ENCODE data around the gene PVR.

Gene PVR

DNA sequence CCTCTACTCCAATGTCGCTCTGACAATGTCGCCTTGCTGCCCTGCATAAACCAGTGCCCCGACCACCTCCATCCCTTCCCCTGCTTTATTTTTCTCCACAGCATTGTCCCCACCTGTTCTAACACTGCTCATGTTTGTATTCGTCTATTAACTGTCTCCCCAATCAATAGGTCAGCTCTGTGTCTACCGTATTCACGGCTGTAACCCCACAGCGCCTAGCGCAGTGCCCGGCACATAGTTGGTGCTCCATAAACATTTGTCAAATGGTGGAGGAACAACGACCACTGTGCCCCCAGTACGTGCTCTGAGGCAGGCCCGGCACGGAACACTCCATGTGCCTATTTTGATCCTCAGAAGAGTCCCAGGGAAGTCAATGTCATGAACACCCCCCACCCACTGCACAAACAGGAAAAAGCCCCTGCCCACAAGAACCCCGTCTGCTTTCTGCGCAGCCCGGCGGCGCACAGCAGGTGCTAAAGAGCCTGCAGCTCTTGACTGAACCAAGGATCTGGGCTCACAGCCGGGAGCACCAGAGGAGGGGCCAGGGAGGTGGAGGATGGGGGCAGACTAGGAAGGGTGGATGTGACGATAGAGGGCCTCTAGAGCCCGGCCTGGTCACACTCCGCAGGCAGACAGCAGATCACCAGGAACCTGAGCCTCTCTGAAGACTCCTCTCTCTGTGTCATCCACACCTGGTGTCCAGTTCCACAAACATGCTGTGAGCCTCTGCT lies 53.4 kb downstream of the PVR start:
- TF ChIP-seq, protein P1, sequence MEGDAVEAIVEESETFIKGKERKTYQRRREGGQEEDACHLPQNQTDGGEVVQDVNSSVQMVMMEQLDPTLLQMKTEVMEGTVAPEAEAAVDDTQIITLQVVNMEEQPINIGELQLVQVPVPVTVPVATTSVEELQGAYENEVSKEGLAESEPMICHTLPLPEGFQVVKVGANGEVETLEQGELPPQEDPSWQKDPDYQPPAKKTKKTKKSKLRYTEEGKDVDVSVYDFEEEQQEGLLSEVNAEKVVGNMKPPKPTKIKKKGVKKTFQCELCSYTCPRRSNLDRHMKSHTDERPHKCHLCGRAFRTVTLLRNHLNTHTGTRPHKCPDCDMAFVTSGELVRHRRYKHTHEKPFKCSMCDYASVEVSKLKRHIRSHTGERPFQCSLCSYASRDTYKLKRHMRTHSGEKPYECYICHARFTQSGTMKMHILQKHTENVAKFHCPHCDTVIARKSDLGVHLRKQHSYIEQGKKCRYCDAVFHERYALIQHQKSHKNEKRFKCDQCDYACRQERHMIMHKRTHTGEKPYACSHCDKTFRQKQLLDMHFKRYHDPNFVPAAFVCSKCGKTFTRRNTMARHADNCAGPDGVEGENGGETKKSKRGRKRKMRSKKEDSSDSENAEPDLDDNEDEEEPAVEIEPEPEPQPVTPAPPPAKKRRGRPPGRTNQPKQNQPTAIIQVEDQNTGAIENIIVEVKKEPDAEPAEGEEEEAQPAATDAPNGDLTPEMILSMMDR (IDR thresholded peaks at IDR 0.05) = no peak

DNA sequence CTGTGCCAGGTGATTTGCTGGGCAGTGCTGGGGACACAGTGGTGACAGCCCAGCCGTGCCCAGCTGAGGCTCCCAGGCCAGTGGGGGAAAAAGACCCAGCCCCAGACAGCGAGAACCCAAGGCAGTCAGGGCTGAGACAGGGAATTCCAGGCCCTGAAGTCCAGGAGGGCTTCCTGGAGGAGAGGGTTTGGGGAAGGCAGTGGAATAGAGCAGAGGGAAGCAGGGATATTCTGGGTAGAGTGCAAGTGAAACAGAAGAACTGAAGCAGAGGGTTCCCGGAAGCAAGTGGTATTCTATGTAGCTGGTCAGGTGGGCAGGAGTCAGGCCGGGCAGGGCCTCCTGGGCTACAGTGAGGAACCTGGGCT lies 53.9 kb downstream of the PVR start:
- TF ChIP-seq, protein P1 (IDR thresholded peaks at IDR 0.05) = no peak

DNA sequence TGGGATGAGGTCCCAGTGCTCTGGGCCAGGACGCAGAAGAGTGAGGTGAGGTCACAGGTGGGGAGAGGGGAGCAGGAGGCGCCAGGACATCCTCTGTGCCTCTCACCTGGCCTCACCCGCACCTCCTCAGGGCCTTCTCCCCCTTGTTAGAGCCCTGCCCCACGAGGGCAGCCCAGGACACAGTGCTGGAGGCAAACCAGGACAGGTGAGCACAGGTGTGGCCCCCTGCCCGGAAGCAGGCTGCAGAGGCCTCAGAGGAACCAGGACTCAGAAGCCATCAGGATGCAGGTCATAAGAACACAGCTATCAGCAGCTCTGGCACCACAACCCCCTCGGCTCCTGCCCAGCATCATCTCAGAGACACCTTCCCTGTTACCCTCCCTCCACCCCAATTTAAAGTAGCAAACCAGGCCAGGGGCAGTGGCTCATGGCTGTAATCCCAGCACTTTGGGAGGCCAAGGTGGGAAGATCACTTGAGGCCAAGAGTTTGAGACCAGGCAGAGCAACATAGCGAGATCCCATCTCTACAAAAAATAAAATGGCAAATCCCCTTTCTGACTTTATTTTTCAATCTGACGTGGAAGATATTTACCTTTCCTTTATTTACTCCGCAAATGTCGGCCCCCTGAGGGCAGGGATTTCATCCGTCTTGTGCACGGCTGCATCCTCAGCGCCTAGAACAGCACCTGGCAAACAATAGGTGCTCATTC lies 54.9 kb downstream of the PVR start, which contains the start of gene CEACAM16:
Gene CEACAM16 (plus strand): TSS at position 660 of the 710 bp plus-strand sequence. CDS start 2,306 bp downstream, outside the sequence.
- TF ChIP-seq, protein P1 (IDR thresholded peaks at IDR 0.05) = no peak

DNA sequence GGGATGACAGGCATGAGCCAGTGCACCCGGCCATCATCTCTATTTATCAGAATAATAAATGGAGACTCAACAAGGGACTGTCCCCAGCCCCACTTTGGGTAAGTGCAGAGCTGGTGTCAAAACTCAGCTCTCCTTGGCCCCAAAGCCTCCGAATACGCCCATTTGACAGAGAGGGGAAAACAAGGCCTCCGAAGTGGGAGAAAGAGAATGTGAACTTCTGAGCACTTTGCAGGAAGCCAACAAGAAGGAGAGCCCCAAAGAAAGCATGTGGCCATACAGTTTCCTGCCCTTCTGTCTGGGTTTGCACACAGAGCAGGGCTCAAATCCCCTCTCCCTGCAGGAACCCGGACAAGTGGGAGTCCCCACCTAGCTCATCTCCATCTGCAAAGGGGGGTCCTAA lies 56.8 kb downstream of the PVR start:
- TF ChIP-seq, protein P1 (IDR thresholded peaks at IDR 0.05) = no peak

DNA sequence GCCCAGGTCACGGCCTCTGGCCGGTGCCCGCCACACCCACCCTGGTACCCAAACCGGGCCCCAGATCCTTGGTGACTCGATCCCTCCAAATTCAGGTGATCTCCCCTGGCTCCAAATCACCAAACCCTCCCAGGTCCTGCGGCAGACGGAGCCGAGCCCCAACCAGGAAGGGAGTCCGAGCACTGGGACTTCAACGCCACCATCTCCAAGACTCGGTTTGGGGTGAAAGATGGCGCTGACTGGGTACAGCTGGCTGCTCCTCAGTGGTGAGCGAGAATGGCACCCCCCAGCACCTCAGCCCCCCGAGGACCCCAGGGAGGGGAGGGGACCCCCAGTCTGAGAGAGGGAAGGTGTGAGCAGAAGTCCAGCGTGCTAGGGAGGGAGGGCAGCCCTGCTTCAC lies 57.5 kb downstream of the PVR start:
- TF ChIP-seq, protein P1 (IDR thresholded peaks at IDR 0.05) = no peak

DNA sequence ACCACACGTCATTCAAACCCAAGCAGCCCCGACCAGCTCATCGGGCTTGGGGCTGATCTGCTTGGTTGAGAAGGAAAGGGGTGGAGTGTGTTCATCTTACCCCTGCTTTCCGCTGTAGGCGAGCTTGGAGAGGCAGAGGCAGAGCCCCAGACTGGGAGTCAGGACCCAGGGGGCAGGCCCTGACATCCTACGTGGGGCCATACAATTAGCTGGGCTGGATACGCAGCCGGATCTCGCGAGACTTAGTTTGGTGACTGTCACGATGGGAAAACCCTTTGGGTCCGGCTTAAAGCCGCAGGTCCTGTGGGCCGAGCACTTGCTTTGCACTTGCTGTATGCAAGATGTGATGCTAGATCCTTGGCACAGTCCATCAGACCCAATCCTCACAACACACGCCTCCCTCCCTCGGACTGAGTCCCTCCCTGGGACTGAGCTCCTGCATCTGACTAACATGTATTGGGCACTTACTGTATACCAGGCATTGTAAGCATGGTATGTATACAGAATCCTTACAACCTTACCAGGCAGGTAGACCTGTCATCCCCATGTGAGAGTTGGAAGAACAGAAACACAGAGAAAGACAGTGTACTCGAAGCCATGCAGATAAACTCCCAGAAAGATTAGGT lies 59.0 kb downstream of the PVR start:
- TF ChIP-seq, protein P1 (IDR thresholded peaks at IDR 0.05) = no peak

DNA sequence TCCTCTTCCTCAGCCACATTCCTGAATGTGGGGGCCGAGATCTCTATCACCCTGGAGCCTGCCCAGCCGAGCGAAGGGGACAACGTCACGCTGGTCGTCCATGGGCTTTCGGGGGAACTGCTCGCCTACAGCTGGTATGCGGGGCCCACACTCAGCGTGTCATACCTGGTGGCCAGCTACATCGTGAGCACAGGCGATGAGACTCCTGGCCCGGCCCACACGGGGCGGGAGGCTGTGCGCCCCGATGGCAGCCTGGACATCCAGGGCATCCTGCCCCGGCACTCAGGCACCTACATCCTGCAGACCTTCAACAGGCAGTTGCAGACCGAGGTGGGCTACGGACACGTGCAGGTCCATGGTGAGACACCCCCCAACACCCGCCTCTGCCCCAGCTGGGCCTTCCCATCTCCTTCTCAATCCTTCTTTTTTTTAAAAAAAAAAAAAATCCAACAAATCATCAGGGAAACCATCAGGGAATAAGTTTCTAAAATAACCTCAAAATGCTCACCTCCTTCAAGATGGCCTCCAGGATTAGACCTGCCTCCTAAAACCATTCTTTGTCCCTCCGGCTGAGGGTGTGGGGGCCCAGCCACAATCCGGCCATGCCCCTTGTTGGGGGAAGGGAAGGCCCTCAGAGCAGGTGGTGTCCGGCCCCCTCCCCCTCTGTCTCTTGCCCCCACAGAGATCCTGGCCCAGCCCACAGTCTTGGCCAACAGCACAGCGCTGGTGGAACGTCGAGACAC lies 59.8 kb downstream of the PVR start:
- TF ChIP-seq, protein P1 (IDR thresholded peaks at IDR 0.05) = no peak
